PFSK-1 (cell line): ENCODE data around the gene PDCD4.

ENCODE experiments used
- FOXP2 ChIP-seq: optimal IDR thresholded peaks from 2 replicates; pipeline ENCODE3; 2011; ENCODE audit warnings: borderline replicate concordance, control low read depth, inconsistent platforms; ENCODE audit not compliant: insufficient read depth; ENCODE audit errors: extremely low read length, extremely low read depth
- POLR2AphosphoS5 ChIP-seq: IDR thresholded peaks from 2 replicates; pipeline ENCODE4 v1.6.1; 2012; ENCODE audit warnings: low read depth, mild to moderate bottlenecking, control low read depth, low read length, moderate library complexity
- SIN3A ChIP-seq: IDR thresholded peaks from 2 replicates; pipeline ENCODE4 v1.6.1; 2012; ENCODE audit warnings: mild to moderate bottlenecking, low read length, moderate library complexity, borderline replicate concordance; ENCODE audit not compliant: insufficient read depth
- TAF1 ChIP-seq: IDR thresholded peaks from 2 replicates; pipeline ENCODE4 v1.6.1; 2012; ENCODE audit warnings: low read length, control low read depth, borderline replicate concordance; ENCODE audit not compliant: insufficient read depth
- TF ChIP-seq, protein P1 (sequence below), 2 experiments: IDR thresholded peaks; 2 replicates each; pipeline versions ENCODE4 v1.6.1 to v1.8.0; 2011 to 2012; ENCODE audit warnings: low read depth in 2 of 2, low read length in 2 of 2, control low read depth in 1 of 2, inconsistent platforms in 1 of 2, mild to moderate bottlenecking in 1 of 2, moderate library complexity in 1 of 2; ENCODE audit not compliant: insufficient read depth in 1 of 2

Gene PDCD4

GRCh38 chr10:110841767-110842267 lies 29.9 kb upstream of the PDCD4 start:
- TF ChIP-seq TAF1 = no peak
- TF ChIP-seq SIN3A = no peak
- TF ChIP-seq POLR2AphosphoS5 = no peak
- TF ChIP-seq FOXP2 = no peak
- TF ChIP-seq, protein P1, sequence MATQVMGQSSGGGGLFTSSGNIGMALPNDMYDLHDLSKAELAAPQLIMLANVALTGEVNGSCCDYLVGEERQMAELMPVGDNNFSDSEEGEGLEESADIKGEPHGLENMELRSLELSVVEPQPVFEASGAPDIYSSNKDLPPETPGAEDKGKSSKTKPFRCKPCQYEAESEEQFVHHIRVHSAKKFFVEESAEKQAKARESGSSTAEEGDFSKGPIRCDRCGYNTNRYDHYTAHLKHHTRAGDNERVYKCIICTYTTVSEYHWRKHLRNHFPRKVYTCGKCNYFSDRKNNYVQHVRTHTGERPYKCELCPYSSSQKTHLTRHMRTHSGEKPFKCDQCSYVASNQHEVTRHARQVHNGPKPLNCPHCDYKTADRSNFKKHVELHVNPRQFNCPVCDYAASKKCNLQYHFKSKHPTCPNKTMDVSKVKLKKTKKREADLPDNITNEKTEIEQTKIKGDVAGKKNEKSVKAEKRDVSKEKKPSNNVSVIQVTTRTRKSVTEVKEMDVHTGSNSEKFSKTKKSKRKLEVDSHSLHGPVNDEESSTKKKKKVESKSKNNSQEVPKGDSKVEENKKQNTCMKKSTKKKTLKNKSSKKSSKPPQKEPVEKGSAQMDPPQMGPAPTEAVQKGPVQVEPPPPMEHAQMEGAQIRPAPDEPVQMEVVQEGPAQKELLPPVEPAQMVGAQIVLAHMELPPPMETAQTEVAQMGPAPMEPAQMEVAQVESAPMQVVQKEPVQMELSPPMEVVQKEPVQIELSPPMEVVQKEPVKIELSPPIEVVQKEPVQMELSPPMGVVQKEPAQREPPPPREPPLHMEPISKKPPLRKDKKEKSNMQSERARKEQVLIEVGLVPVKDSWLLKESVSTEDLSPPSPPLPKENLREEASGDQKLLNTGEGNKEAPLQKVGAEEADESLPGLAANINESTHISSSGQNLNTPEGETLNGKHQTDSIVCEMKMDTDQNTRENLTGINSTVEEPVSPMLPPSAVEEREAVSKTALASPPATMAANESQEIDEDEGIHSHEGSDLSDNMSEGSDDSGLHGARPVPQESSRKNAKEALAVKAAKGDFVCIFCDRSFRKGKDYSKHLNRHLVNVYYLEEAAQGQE (IDR thresholded peaks at IDR 0.05; ENCODE audit: insufficient read depth in 1 of 2, low read depth in 2 of 2, low read length in 2 of 2) = no peak

DNA sequence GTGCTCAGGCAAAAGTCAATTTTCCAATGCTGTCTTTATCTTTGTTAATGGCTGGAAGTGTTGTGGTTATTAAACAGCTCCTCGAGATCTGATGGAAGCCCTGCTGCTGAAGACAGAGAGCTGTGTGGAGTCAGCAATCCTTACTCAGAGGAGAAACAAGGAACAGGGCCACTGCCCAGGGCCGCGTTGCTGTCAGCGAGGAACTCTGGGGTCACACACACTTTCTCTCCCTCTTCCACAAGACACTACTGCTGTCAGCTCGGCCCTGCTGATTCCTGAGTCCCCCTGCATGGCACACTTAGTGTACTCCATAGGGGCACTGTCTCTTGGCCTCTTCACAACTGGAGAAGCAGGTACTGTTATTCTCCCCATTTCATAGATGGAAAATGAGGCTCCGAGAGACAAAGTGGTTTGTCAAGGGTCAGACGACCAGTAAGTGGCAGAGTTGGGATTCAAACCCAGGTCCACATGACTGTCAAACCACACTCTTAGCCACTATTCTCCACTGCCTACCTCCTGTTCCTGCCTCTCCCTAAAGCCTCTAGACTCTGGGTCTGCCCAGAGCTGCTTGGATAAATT lies 29.3 kb upstream of the PDCD4 start:
- TF ChIP-seq FOXP2 (no peak), SIN3A (no peak), TAF1 (no peak), POLR2AphosphoS5 (no peak)
- TF ChIP-seq, protein P1 (IDR thresholded peaks at IDR 0.05; ENCODE audit: insufficient read depth in 1 of 2, low read depth in 2 of 2, low read length in 2 of 2) = no peak

DNA sequence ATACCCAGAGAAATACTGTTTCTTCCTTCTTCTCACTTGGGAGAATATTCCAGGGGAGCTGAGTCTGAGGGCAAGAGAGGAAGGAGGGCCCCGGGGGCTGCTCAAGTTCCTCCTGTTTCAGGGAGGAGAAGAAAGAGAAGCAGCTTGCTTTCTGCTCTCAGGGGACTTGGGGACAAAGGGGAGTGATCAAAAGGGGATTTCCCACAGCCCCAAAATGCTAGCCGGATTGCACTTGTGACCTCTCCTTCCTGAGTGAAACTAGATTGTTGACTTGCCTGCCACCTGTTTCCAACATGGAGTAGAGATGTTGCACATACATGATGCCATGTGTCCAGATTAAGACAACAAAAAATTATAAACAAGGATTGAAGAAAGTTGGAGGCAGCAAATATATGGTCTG lies 28.7 kb upstream of the PDCD4 start:
- TF ChIP-seq, protein P1 (IDR thresholded peaks at IDR 0.05; ENCODE audit: insufficient read depth in 1 of 2, low read depth in 2 of 2, low read length in 2 of 2) = no peak
- TF ChIP-seq FOXP2 (no peak), SIN3A (no peak), TAF1 (no peak), POLR2AphosphoS5 (no peak)

GRCh38 chr10:110843796-110844616 lies 27.7 kb upstream of the PDCD4 start:
- TF ChIP-seq, protein P1 (IDR thresholded peaks at IDR 0.05; ENCODE audit: insufficient read depth in 1 of 2, low read depth in 2 of 2, low read length in 2 of 2) = no peak
- TF ChIP-seq SIN3A = no peak
- TF ChIP-seq TAF1 = no peak
- no peak for TF ChIP-seq FOXP2
- no peak for TF ChIP-seq POLR2AphosphoS5
